Left hindlimb (tissue), 1 donor: Measurements from ENCODE around the gene INKA2.

Experiments
- DNase-seq: peaks from one replicate; pipeline ENCODE4 v3.0.0-alpha.2; 2018

The INKA2 gene

DNA sequence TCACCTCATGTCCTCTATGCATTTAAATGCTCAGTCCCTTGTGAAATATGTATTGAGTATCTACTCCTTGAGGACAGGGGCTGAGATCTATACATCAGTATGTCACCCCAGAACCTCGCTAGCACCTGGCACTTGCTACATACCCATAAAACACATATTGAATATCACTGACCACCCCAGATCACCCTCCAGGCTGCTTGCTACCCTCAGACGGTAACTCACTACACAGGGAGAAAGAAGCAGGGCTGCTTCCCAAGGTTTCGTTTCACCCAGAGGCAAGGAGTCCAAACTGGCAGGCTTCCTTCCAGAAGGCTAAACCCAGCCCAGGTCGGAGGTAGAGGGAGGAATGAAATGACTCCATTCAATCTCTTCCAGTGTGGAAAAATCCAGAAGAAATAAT lies 8.5 kb downstream of the INKA2 start:
- DNase-seq = no peak

DNA sequence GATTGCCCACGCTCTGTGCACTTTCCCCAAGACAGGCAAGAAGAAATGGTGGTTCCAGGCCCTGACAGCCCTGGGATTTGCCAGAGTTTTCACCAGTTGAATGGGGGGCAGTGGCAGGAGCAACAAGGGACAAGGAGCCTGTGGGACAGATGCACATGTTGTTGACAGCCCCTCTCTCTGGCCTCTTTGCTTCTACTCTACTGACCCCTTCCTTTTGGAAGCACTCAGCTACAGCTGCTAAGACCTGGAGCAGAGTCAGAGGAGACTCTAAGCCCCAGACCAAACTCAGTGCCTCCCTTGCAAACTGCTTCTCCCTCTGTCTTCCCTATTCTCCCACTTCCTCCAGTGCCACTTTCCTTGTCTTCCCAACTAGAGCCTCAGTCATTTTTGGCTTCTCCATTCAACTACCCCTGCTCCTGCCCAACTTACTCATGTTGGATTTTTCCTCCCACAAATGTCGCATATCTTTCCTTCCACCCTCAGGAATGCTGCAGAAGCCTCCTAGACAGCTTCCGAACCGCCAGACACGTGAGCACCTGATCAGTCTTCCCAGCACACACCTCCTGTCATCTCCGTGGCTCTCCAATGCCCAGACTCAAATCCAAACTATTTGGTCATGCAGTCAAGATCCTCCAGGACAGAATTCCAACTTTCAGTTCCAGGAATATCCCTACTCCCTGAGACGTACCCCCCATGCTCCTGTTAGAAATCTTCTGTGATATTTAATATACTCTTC lies 9.1 kb downstream of the INKA2 start:
- no peak for DNase-seq

DNA sequence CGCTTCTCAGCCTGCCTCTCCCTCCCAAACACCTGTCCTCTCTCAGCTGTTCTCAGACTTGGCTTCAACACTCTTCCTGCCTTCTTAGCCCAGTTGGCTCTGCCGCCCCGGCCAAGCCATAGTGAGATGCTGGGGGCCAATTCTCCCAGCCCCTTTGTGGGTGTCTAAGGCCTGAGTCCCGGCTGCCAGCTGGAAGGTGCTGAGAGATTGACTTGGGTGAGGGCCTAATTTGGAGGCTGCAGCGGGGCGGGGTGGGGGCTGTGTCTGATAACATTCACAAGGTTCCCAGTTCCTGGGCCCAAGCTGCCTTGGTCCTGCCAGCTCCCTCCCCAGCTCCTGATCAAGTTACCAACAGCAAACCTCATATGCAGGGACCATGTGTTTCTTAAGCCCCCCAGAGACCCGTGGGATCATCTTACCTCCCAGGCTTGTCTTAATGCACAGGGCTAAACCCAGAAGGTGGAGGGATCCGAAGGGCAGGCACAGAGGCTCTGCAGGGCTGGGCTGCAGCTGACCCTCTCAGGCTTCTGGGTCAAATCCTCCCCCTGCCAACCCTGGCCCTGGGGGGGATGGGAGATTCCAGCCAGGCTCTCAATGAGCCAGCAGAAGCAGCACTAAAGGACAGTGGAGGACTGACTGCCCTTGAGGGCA lies 9.8 kb downstream of the INKA2 start:
- DNase-seq = peak; percentile 75

DNA sequence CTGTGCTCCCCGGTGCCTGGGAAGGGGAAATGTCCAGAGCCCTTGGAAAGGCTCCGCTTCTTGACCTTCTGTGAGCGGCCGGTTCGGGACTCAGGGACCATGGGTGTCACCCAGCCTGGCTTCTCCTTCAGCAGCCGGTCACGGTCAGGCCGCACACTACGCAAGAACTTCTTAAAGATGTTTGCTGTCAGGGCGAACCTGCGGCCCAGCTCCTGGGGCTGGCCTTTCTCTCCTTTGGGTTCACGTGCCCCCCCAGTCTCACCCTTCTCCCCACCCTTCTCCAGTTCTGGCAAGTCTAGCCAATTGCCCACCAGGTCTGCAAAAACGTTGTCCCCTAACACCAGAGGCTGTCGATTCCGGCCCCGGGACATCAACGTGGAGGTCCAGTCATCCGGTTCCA lies 12.1 kb downstream of the INKA2 start:
- DNase-seq = no peak

DNA sequence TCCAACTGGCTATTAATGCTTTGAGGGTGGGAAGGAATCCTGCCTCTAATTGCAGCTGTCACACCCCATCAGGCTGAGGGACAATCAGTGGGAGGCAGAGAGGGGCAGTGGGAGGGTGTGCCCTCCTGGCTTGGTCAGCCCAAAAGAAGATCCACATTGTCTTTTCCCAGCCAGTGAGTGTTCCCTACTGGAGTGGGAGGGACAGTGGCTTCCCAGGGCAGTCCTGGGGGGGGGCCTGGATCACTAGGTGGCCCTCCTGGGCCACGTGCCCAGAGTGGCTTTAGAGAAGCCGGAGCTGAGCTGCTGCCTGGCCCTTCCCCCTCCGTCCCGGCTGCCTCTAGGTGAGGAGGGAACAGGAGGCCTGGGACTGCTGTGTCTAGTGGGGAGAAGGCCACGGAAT lies 14.0 kb downstream of the INKA2 start:
- peak; percentile 72 for DNase-seq

DNA sequence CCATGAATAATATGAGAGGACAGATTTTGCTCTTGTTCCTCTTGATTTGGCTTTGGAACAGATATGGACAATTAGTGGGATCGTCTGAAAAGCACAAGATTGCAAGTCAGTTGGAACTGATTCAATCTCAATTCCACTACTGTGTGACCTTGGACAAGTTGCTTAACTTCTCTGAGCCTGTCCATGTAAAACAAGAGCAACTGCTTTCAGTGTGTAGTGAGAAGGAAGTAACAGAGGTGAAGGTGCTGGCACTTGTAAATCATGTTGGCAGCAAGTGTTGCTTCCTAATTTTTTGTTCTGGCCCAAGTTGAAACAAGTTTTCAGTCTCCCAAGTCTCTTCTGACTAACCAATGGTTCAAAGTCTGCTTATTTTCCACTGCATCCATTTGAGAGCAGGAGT lies 15.3 kb downstream of the INKA2 start:
- no peak for DNase-seq

DNA sequence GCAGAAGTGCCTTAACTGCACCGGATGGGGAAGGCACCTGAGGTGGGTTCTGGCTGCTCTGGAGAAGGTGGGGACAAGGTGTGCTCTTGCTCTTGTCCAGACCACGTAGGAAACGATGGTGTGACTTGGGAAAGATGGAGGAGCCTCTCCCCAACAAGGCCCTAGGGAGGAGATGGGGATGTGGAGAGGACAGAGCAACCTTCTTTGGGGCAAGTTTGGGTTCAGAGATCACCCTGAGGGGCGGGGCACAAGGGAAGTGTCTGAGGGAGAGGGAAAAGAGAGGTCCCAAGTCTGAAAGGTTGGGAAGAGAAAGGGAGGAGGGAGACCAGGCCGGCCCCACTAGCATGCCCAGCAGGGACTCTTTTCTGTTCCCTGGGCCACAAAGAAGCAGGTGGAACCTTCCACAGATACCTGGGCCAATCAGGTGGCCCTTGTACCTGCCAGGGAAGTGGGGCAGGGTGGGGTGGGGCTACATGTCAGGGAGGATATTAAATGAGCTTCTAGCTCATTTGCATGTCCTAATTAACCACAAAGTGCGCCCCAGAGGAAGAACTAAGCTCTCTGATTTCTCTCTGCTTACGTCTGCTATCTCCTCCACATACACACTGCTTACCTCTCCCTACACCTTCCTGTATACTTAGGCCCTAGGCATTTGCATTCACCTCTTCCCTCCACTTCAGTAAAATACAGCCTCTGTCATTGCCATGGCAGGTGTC lies 15.9 kb downstream of the INKA2 start:
- DNase-seq = no peak

DNA sequence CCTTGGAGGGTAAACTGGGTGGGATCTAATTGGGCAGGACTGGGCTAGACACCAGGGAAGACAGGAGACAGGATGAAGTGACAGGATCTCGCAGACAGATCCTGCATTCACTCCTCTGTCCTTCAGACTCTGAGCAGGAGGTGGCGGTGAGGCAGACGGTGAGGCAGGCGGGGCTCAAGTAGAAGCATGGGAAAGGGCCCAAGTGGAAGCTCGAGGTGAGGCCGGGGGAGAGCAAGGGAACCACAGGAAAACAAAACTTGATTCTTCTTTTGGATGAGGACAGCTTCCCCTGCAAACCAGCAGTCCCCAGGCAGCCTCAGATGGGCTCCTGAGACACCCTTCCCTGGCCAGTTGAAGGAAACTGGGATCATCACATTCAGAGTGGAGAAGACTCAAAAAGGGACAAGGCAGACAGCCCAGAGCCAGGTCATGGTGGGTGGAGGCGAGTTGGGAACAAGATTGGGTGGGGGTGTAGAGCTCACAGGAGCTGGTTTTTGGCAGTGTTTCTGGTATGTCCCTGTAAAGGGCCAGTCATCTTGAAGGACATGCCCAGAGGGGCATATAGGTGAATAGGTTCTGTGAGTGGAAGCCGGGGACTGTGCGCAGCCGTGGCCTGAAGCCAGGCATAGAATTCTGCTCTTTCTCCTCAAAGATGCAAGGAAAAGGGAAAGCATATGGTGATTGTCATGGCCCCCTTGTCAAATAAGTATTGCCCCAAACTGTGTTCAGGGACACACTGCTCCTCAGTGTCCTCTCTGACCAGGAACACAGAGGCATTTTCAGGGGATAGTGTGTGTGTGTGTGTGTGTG lies 18.0 kb downstream of the INKA2 start:
- DNase-seq = no peak

DNA sequence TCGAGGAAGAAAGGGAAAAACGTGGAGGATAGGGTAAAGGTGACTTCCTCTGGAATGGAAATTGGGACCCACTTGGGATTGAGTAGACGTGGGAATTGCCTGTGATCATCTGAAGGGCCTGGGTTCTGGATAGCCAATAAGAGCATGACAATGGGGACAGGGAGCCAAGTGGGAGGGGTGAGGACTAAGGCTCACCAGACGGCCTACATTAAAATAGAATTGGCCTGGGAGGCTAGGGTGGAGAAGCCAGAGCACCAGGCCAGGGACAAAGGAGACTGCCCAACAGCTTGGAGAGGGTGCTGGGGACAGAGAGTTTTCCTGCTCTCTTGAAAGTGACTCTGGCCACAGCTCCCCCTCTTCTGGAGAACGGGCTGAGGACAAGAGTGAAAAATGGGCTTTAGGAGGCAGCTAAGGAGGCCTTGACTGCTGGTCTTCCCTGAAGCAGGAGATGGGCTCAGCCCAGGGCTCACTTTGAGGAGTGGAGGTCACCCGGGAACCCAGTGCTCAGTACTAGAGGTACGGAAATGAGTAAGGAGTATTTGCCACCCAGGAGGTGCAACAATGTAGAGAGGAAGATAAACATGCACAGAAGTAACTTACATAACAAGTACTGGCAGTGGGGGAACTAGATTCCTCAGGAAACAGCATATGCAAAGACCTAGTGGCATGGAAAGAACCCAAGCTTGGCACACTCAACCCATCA lies 18.8 kb downstream of the INKA2 start:
- DNase-seq = no peak

DNA sequence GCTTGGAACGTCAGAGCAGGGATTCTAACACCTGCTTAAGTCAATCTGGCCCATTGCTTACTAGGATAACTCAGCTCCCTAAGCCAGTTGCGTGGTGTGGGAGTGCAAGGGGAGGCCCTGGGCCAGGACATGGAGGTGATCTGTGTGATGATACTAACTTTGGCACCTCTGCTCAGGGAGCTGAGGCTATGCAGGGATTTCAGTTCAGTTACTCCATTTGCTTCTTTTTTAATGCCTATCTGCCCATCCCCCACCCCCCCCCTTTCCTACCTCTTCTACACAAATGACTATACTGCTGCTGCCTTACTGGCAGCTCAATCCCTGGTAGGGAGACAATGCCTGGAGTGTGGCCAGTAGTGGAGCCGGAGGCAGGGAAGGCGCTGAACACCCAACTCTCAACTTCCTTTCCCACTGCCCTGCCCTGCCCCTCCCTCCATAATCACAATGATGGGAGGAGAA lies 19.5 kb downstream of the INKA2 start:
- peak; percentile 73 for DNase-seq

DNA sequence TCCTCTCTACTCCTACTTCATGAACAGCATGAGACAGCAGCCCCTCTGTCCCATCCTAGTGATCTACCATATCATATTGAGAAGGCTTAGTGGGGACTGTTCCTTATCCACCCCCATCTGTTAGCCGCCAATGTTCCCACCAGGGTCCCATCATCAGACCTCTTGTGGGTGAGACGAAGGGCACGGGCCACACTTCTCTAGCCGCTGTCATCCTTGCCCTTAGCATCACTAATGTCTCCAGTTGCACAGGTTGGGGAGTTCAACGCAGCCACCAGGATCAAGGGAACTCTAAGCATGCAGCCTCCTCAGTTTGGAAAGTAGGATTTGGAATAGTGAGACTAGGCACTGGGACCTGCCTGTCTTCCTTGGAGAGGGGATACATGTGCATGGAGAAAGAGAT lies 20.1 kb downstream of the INKA2 start:
- DNase-seq = no peak

DNA sequence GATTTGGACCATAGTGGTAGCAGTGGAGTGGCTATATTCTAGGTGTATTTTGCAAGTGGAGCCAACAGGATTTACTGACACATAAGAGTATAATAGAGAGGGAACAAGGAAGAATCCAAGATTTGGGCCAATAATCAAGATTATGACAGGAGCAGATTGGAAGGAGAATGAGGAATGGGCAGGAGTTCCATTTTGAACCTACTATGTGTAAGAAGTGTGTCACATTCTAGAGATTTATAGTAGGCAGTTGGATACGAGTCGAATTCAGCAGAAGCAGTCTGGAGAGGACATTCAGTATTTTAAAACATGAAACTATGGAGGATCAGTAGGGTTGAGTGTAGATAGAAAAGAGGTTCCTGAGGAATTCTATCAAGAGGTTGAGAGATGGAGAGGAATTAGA lies 21.7 kb downstream of the INKA2 start:
- DNase-seq = no peak

DNA sequence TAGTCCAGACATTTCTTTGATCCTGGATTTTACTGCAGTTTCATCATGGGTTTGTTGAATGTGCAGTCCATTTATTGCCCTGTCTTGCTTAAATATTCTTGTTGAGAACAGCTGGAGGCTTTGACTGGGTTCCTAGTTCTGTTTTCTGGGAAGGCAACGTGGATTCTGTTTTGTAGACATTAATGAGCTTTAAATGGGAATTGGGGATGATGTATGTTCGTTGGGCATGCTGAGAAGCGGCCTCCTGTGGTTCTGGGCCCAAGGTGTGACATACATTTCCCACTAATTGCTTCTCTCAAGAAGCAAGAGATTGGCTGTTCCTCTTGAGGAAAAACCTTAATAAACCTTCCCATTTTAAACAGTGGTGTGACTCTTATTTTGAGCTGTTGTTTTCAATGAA lies 22.9 kb downstream of the INKA2 start:
- DNase-seq = no peak

DNA sequence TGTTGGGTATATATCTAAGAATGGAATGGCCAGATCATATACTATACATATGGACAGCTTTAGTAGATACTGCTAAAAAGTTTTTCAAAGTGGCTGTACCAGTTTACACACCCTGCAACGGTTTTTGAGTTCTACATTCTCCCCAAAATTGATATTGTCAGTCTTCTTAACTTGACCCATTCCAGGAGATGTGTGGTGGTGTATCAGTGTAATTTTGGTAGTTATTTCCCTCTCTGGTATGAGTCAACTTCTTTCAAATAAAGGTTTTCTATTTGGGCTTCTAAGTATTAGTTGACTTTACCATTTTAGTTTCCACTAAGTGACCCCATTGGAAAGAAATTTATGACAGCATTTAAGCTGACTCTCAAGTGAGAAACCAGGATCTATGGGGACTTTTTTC lies 29.2 kb downstream of the INKA2 start:
- no peak for DNase-seq

DNA sequence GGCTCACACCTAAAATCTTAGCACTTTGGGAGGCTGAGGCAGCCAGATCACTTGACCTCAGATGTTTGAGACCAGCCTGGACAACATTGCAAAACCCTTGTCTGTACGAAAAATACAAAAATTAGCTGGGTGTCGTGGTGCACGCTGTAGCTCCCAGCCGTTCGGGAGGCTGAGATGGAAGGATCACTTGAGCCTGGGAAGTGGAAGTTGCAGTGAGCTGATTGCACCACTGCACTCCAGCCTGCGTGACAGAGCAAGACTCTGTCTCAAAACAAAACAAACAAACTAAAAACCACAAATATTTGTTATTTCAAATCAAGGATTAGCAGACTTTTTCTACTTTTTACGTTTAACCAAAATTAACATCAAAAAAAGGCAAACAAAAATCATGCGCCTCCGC lies 31.3 kb downstream of the INKA2 start:
- DNase-seq = no peak

DNA sequence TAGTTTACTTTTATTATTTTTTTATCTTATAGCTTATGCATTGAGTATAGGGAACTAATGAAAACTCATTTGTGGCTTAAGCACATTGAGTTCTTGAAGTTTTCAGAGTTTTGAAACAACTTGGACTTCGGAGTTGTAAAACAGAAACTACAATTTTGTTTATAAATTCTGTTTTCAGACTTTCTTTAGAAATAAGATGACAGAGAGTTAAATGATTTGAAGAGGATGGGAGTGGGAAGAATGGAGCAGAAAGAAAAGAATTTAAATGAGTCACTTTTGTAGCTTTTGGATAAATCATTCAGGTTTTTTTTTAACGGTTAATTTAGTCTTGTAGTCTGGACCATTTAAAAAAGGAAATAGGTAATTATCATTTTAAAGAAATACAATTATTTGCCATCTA lies 32.3 kb downstream of the INKA2 start:
- DNase-seq = no peak

DNA sequence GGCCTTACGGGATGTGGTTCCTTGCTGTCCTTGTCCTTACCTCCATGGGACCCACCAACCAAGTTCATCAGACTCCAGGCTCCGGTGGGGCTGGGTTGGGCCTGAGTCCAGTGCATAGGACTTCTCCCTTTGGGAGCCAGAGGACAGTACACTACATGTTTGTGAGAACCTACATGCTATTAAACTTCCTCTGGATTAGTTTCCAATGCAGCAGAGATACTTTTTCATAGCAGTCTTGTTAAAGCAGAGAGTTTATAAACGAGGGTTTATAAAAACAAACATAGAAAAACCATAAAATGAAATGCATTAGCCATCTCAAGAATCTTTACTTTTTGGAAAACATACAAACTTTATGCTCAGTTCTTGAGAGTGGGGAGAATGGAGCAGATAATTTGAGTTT lies 33.4 kb downstream of the INKA2 start:
- DNase-seq = no peak

DNA sequence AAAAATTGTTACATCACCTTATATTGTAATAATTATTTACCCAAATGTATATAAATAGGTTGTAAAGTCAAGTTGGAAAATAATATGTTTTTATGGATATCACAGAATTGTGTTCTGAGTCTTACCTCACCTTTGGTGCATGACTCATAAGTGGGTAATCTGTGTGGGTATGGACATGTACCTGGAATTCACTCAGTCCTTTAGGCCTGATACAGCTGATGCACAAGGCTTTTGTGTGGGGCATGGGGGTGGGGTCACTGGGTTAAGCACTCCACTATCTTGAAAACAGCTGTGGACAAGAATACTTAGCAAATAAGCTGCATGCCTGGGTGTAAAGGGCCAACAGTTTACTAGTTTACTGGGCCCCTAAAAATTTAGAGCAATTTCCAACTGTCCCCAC lies 34.4 kb downstream of the INKA2 start:
- DNase-seq = no peak

DNA sequence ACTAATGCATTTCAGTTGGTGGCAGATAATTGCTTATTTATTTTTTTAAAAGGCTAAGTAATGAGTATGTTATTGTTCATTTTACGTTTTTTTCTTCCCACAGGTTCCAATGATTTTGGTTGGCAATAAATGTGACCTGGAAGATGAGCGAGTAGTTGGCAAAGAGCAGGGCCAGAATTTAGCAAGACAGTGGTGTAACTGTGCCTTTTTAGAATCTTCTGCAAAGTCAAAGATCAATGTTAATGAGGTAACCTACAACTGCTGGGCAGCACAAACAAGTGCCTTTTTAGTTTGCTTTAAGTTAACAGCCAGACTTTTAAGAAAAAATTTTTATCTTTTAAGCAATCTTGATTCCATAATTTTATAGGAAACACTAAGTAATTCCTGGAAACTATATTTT lies 35.0 kb downstream of the INKA2 start:
- DNase-seq = no peak

DNA sequence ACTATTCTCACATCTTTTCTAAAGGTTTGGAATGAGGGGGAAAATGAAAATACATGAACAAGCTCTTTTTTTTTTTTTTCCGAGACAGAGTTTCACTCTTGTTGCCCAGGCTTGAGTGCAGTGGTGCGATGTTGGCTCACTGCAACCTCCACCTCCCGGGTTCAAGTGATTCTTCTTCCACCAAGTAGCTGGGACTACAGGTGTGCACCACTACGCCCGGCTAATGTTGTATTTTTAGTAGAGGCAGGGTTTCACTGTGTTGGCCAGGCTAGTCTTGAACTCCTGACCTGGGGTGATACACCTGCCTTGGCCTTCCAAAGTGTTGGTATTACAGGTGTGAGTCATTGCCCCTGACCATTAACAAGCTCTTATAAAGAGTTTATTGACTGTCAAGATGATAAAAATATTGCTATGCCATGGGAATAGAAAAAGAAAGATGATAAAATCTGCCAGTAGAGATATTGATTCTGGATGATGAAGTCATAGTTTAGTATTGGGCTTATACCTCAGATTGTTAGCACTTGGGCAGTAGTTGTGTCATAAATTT lies 36.6 kb downstream of the INKA2 start:
- DNase-seq = no peak

DNA sequence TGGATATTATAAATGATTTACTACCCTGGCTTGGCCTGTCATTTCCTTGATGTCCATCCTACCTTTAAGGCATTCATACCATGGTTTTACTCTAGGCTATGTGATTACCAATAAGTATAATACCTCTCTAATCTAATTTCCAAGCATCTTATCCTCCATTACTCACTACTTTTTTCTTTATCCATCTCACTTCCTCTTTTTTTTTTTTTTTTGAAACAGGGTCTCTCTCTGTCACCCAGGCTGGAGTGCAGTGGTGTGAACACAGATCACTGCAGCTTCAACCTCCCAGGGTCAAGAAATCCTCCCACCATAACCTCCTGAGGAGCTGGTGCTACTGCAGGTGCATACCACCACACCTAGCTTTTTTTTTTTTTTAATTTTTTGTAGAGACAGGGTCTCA lies 39.9 kb downstream of the INKA2 start:
- DNase-seq = no peak

DNA sequence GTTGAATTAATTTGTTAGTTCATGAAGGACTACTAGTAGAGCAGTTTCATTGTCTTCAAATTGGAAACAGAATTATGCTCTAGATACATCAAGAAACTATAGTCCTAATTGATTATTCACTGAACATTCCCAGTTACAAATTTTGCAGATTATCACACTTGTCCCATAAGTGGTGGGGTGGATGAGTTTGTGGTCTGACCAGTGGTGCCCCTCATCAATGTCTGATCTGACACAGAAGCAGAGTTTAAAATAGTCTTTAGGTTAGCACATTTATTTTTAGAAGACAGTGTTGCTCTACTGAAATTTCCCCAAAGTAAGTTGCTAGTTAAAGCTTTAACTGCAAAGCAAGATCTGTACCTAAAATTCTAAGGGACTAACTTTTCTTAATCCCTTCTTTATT lies 42.9 kb downstream of the INKA2 start:
- DNase-seq = no peak
